HepG2 (cell line): ENCODE data around the gene STX10. TPM values are rescaled to one million over a fixed set of nuclear protein-coding genes. Genes with fewer than 3 reads are reported as not detected.

Experiments used
- ARID2 ChIP-seq: sonication (generic); formaldehyde crosslinking; IDR thresholded peaks from 2 replicates; pipeline ENCODE4 v1.8.1; 2022; ENCODE audit warnings: mild to moderate bottlenecking, missing genetic modification reagents, borderline replicate concordance
- ATM ChIP-seq: fragments of 450-650 bp; IDR thresholded peaks from 2 replicates; pipeline ENCODE4 v1.7.1; 2017; ENCODE audit warnings: mild to moderate bottlenecking, borderline replicate concordance
- FOXK1 ChIP-seq: sonication (generic); formaldehyde crosslinking; IDR thresholded peaks from 2 replicates; pipeline ENCODE4 v1.4.0; 2020; ENCODE audit warnings: low read depth, missing genetic modification reagents, borderline replicate concordance
- GABPA ChIP-seq, 2 experiments: IDR thresholded peaks; 2 replicates each; pipeline ENCODE4 v1.6.1; 2011 to 2016; ENCODE audit warnings: low read depth in 2 of 2, low read length in 1 of 2, missing biosample characterization in 1 of 2, missing genetic modification characterization in 1 of 2
- GABPB1 ChIP-seq: IDR thresholded peaks from 2 replicates; pipeline ENCODE4 v1.6.1; 2016; ENCODE audit warnings: mild to moderate bottlenecking, missing genetic modification reagents, moderate library complexity, missing compliant biosample characterization
- HNRNPH1 ChIP-seq: fragments of 200-400 bp; formaldehyde crosslinking; optimal IDR thresholded peaks from 2 replicates; pipeline ENCODE3; 2017; ENCODE audit warnings: mild to moderate bottlenecking, low read depth, low read length
- NCOA1 ChIP-seq: sonication (generic); formaldehyde crosslinking; IDR thresholded peaks from 2 replicates; pipeline ENCODE4 v1.9.0; 2021; ENCODE audit warnings: missing genetic modification reagents
- RBM39 ChIP-seq: fragments of 200-400 bp; formaldehyde crosslinking; IDR thresholded peaks from one replicate; pipeline ENCODE4 v1.6.1; 2018; ENCODE audit warnings: antibody characterized with exemption, mild to moderate bottlenecking, low read depth, low read length; ENCODE audit not compliant: poor library complexity, severe bottlenecking
- SMYD3 ChIP-seq: sonication (generic); formaldehyde crosslinking; IDR thresholded peaks from 2 replicates; pipeline ENCODE4 v1.8.1; 2023; ENCODE audit warnings: mild to moderate bottlenecking, missing genetic modification reagents
- TBX3 ChIP-seq: fragments of 450-650 bp; IDR thresholded peaks from 2 replicates; pipeline ENCODE4 v1.6.1; 2017; ENCODE audit warnings: antibody characterized with exemption, mild to moderate bottlenecking, inconsistent platforms, borderline replicate concordance
- ZNF292 ChIP-seq: sonication (generic); formaldehyde crosslinking; IDR thresholded peaks from 2 replicates; pipeline ENCODE4 v1.8.1; 2022; ENCODE audit warnings: mild to moderate bottlenecking, low read depth, missing genetic modification reagents, borderline replicate concordance
- ZNF775 ChIP-seq: sonication (generic); formaldehyde crosslinking; IDR thresholded peaks from 2 replicates; pipeline ENCODE4 v1.4.0; 2020; ENCODE audit warnings: missing genetic modification reagents, mild to moderate bottlenecking, moderate library complexity, borderline replicate concordance
- ZNF891 ChIP-seq: sonication (generic); formaldehyde crosslinking; IDR thresholded peaks from 2 replicates; pipeline ENCODE4 v1.5.0; 2020; ENCODE audit warnings: mild to moderate bottlenecking, missing genetic modification reagents
- polyA plus RNA-seq, 8 experiments: library from polyadenylated mRNA; depleted of rRNA in 3 of 8; stranded (reverse) in 7 of 8; unstranded in 1 of 8; fragments of >200 nt; fragmentation: Illumina TruSeq in 4 of 8; extraction: Trizol in 4 of 8; gene quantifications; 2 replicates each; pipeline versions ENCODE4 v1.2.1 to v1.2.3, GENCODE V29; 2011 to 2016; ENCODE audit warnings: low read depth in 4 of 8, missing spikeins in 1 of 8, mixed read lengths in 1 of 8; ENCODE audit not compliant: insufficient read depth in 1 of 8
- total RNA-seq, 5 experiments: library from RNA; depleted of rRNA; stranded (reverse); fragments of >200 nt; fragmentation: Illumina TruSeq; extraction: Trizol; gene quantifications; 2 replicates each; pipeline ENCODE4 v1.2.3, GENCODE V29; 2016; ENCODE audit warnings: low read depth in 1 of 5
- TF ChIP-seq, protein P1 (sequence below): sonication (generic); formaldehyde crosslinking; IDR thresholded peaks from 2 replicates; pipeline ENCODE4 v1.5.1; 2020; ENCODE audit warnings: missing genetic modification reagents, mild to moderate bottlenecking, borderline replicate concordance
- TF ChIP-seq, protein P2 (sequence below): sonication (generic); formaldehyde crosslinking; IDR thresholded peaks from 2 replicates; pipeline ENCODE4 v1.4.0; 2020; ENCODE audit warnings: missing genetic modification reagents
- TF ChIP-seq, protein P3 (sequence below): sonication (generic); formaldehyde crosslinking; IDR thresholded peaks from 2 replicates; pipeline ENCODE4 v1.4.0; 2020; ENCODE audit warnings: mild to moderate bottlenecking, missing genetic modification reagents
- TF ChIP-seq, protein P4 (sequence below): sonication (generic); formaldehyde crosslinking; IDR thresholded peaks from 2 replicates; pipeline ENCODE4 v1.5.1; 2020; ENCODE audit warnings: mild to moderate bottlenecking, missing genetic modification reagents, borderline replicate concordance
- TF ChIP-seq, protein P5 (sequence below): IDR thresholded peaks from 2 replicates; pipeline ENCODE4 v1.6.1; 2016; ENCODE audit warnings: low read depth, borderline replicate concordance
- TF ChIP-seq, protein P6 (sequence below): sonication (generic); formaldehyde crosslinking; IDR thresholded peaks from 2 replicates; pipeline ENCODE4 v1.4.0; 2020; ENCODE audit warnings: mild to moderate bottlenecking, missing genetic modification reagents
- TF ChIP-seq, protein P7 (sequence below): sonication (generic); formaldehyde crosslinking; IDR thresholded peaks from 2 replicates; pipeline ENCODE4 v1.5.0; 2020; ENCODE audit warnings: missing genetic modification reagents

Gene STX10
- total and polyA plus RNA-seq, 2 of the 13 experiments (the other 11 are each of a cell fraction or from before 2014, with no cell fraction given): 47.9 to 66.4 TPM

DNA sequence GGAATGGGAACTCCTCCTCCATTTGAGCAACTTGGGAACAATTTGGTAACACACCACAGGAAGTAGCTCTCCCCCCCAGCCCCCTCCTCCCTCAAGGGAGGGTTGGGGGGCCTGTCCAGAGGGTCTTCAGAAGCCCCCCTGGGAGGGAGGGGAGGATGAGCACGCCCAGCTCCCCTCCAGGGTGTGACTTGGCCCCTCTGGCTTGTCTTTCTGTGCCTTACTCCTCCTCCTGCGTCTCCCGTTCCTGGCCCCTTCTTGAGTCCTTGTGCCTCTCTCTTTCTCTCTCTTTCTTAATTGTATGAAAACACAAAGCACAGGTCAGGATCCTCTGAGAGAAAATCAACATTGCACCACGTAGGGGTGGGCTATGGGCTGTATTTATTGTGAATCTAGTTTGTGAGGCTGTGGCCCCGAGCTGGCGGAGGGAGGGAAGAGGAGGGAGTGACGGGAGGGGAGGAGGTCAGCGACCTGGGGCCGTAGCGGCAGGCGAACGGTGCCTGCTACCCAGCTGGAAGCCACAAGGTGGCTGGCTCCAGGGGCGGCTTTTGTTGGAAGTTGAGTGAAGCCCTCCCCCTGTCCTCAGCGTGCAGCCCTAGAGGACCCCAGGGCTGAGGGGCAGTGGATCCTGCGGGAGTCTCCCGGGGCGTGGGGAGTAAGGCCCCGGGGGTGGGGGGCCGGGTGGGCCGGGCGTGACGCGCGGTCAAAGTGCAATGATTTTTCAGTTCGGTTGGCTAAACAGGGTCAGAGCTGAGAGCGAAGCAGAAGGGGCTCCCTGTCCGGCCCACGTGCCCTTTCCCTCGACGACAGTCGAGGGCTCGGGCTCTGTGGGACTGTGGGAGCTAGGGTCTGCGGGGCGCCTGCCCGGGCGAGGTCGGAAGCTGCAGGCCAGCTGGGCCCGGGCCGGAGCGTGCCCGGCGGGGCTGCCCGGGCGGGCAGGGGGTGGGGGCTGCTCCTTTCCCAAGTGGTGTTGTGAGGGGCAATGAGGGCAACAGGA lies 53.9 kb downstream of the STX10 start (continued):
- TF ChIP-seq, protein P1, sequence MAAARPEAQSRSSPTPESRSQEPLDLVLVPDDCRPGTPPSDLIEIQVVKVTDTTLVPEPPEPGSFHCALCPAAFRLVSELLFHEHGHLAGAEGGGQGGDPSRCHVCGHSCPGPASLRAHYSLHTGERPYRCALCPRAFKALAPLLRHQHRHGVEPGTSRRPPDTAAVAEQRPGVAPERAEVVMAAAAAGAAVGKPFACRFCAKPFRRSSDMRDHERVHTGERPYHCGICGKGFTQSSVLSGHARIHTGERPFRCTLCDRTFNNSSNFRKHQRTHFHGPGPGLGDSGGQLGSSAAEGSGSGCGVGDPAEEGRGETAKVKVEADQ (CRISPR knock-in tag): no peak
- TF ChIP-seq ZNF775 (CRISPR knock-in tag): no peak
- peak; percentile 45; the same call in 1 of the 2 replicates for TF ChIP-seq ZNF292
- TF ChIP-seq, protein P2, sequence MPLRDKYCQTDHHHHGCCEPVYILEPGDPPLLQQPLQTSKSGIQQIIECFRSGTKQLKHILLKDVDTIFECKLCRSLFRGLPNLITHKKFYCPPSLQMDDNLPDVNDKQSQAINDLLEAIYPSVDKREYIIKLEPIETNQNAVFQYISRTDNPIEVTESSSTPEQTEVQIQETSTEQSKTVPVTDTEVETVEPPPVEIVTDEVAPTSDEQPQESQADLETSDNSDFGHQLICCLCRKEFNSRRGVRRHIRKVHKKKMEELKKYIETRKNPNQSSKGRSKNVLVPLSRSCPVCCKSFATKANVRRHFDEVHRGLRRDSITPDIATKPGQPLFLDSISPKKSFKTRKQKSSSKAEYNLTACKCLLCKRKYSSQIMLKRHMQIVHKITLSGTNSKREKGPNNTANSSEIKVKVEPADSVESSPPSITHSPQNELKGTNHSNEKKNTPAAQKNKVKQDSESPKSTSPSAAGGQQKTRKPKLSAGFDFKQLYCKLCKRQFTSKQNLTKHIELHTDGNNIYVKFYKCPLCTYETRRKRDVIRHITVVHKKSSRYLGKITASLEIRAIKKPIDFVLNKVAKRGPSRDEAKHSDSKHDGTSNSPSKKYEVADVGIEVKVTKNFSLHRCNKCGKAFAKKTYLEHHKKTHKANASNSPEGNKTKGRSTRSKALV: no peak
- TF ChIP-seq, protein P3, sequence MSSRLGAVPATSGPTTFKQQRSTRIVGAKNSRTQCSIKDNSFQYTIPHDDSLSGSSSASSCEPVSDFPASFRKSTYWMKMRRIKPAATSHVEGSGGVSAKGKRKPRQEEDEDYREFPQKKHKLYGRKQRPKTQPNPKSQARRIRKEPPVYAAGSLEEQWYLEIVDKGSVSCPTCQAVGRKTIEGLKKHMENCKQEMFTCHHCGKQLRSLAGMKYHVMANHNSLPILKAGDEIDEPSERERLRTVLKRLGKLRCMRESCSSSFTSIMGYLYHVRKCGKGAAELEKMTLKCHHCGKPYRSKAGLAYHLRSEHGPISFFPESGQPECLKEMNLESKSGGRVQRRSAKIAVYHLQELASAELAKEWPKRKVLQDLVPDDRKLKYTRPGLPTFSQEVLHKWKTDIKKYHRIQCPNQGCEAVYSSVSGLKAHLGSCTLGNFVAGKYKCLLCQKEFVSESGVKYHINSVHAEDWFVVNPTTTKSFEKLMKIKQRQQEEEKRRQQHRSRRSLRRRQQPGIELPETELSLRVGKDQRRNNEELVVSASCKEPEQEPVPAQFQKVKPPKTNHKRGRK (CRISPR knock-in tag): no peak
- no peak for TF ChIP-seq NCOA1 (CRISPR knock-in tag)
- TF ChIP-seq, protein P4, sequence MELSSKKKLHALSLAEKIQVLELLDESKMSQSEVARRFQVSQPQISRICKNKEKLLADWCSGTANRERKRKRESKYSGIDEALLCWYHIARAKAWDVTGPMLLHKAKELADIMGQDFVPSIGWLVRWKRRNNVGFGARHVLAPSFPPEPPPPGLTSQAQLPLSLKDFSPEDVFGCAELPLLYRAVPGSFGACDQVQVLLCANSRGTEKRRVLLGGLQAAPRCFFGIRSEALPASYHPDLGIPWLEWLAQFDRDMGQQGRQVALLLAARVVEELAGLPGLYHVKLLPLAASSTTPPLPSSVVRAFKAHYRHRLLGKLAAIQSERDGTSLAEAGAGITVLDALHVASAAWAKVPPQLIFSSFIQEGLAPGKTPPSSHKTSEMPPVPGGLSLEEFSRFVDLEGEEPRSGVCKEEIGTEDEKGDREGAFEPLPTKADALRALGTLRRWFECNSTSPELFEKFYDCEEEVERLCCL (CRISPR knock-in tag): no peak
- no peak for TF ChIP-seq GABPA (IDR thresholded peaks at IDR 0.05; ENCODE audit: low read depth, low read length)
- no peak for TF ChIP-seq GABPA (CRISPR knock-in tag; IDR thresholded peaks at IDR 0.05; ENCODE audit: low read depth)
- peak; percentile 37; the same call in 1 of the 2 replicates for TF ChIP-seq GABPB1 (CRISPR knock-in tag)
- no peak for TF ChIP-seq SMYD3 (CRISPR knock-in tag)
- no peak for TF ChIP-seq FOXK1 (CRISPR knock-in tag)
- TF ChIP-seq ARID2 (CRISPR knock-in tag): no peak
- no peak for TF ChIP-seq ATM
- TF ChIP-seq TBX3: no peak
- TF ChIP-seq, protein P5, sequence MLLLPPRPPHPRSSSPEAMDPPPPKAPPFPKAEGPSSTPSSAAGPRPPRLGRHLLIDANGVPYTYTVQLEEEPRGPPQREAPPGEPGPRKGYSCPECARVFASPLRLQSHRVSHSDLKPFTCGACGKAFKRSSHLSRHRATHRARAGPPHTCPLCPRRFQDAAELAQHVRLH (CRISPR knock-in tag): no peak
- TF ChIP-seq HNRNPH1: no peak
- TF ChIP-seq, protein P6, sequence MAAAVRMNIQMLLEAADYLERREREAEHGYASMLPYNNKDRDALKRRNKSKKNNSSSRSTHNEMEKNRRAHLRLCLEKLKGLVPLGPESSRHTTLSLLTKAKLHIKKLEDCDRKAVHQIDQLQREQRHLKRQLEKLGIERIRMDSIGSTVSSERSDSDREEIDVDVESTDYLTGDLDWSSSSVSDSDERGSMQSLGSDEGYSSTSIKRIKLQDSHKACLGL (CRISPR knock-in tag): no peak
- TF ChIP-seq, protein P7, sequence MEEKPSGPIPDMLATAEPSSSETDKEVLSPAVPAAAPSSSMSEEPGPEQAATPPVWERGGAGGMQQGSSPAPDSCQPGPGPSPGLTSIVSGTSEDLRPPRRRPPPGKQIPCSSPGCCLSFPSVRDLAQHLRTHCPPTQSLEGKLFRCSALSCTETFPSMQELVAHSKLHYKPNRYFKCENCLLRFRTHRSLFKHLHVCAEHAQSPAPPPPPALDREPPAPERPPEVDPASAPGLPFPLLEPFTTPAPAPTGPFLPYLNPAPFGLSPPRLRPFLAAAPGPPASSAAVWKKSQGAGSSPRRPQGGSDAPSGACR (CRISPR knock-in tag): no peak
- no peak for TF ChIP-seq ZNF891 (CRISPR knock-in tag)
- TF ChIP-seq RBM39: no peak
